Measurements from ENCODE around the gene HIGD2A. TPM values are rescaled to one million over a fixed set of nuclear protein-coding genes. Genes with fewer than 3 reads are reported as not detected.
A peak's percentile ranks its signal among the peaks of the same experiment; 100 is the strongest.

HIGD2A gene
- 10 to 100 TPM in 3 of 4 donors, 1 to 10 TPM in 1; 4.6 to 74.5 (median 26.7) TPM for total RNA-seq

- DNase-seq: peak; percentile 98 to 100
- Histone ChIP-seq H3K27ac (peak within 1 kb of the TSS; percentile 96 to 99), H3K9me3 (no peaks in the 10 kb centered on the region), H3K27me3 (no peaks in the 10 kb centered on the region), H3K36me3 (no peaks in the 10 kb centered on the region), H3K4me3 (peak within 1 kb of the TSS; percentile 89 to 97), H3K4me1 (peaks cover 0 to 5% of the 10 kb centered on the region in 2 donors)
- TF ChIP-seq CTCF (IDR thresholded peaks at IDR 0.05) (peak in 2 of 4 experiments; percentile 22 to 53), POLR2A (IDR thresholded peaks at IDR 0.05) (no peak)
- intact Hi-C loops (cut with DNase I; ENCODE audit: low total_unique reads): no loop called here
Observed at GRCh38 chr5:176388444-176389134, at the start of gene HIGD2A, which contains the start of gene NOP16. Gene HIGD2A, plus strand, starts transcription at chr5:176388751. Its CDS starts 69 bp downstream, at chr5:176388820. Gene NOP16, minus strand, starts transcription at chr5:176388598. Its CDS starts 59 bp downstream, at chr5:176388539.

GRCh38 chr5:176339304-176339703, 49.2 kb upstream of the HIGD2A start:
- TF ChIP-seq POLR2A (IDR thresholded peaks at IDR 0.05) (no peak), CTCF (IDR thresholded peaks at IDR 0.05) (no peak)
- Histone ChIP-seq H3K4me3 (no peak overlapping the region), H3K27me3 (no peaks in the 10 kb centered on the region), H3K4me1 (no peaks in the 10 kb centered on the region), H3K27ac (no peak overlapping the region), H3K9me3 (no peaks in the 10 kb centered on the region), H3K36me3 (no peaks in the 10 kb centered on the region)
- no peak for DNase-seq
- intact Hi-C loops (cut with DNase I; ENCODE audit: low total_unique reads): no loop called here

GRCh38 chr5:176341325-176342157, 47.0 kb upstream of the HIGD2A start:
- no peak for TF ChIP-seq CTCF (IDR thresholded peaks at IDR 0.05)
- no peak for TF ChIP-seq POLR2A (IDR thresholded peaks at IDR 0.05)
- Histone ChIP-seq H3K9me3 (no peaks in the 10 kb centered on the region), H3K36me3 (no peaks in the 10 kb centered on the region), H3K27me3 (no peaks in the 10 kb centered on the region), H3K4me3 (no peak overlapping the region), H3K27ac (no peak overlapping the region), H3K4me1 (no peaks in the 10 kb centered on the region)
- intact Hi-C loops (cut with DNase I; ENCODE audit: low total_unique reads): no loop called here
- no peak for DNase-seq

- no peak for TF ChIP-seq POLR2A (IDR thresholded peaks at IDR 0.05)
- TF ChIP-seq CTCF (IDR thresholded peaks at IDR 0.05): no peak
- Histone ChIP-seq H3K27ac (no peak overlapping the region), H3K4me1 (no peaks in the 10 kb centered on the region), H3K27me3 (no peaks in the 10 kb centered on the region), H3K4me3 (no peak overlapping the region), H3K36me3 (no peaks in the 10 kb centered on the region), H3K9me3 (no peaks in the 10 kb centered on the region)
- intact Hi-C loops (cut with DNase I; ENCODE audit: low total_unique reads): no loop called here
- DNase-seq: no peak
Observed at GRCh38 chr5:176342158-176342483, 46.4 kb upstream of the HIGD2A start.
